ENCODE results near the gene HOXB2. TPM values are rescaled to one million over a fixed set of nuclear protein-coding genes. Genes with fewer than 3 reads are reported as not detected.

HOXB2 gene
- polyA plus RNA-seq, 1 donor from 2014 or later: not detected

DNA sequence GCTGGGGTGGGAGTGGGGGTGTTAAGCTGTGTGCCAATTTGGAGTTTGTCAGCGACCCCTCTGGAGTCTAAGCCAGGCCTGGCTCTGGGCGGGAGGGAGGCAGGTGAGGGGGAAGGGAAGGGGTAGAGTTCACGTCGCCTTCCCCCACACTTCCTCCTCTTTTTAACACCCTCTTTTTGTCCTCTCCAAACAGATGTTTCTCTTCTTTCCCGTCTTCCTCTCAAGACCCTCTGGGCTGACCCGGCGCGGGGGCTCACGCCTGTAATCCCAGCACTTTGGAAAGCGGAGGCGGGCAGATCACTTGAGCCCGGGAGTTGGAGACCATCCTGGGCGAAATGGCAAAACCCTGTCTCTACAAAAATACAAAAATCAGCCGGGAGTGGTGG, 17.4 kb downstream of the HOXB2 start:
- Histone ChIP-seq H3K27me3 (ENCODE audit: insufficient read depth, low read depth, low read length) (peaks cover 100% of the 10 kb centered on the region), H3K9me3 (ENCODE audit: low read length) (no peaks in the 10 kb centered on the region), H3K4me2 (ENCODE audit: low read length) (no peak overlapping the region), H3K36me3 (ENCODE audit: insufficient read depth, low read length) (no peaks in the 10 kb centered on the region), H3F3A (ENCODE audit: insufficient read depth, low read length, poor library complexity, severe bottlenecking) (no peaks in the 10 kb centered on the region), H3K27ac (ENCODE audit: low read length) (no peak overlapping the region), H3K9me2 (ENCODE audit: insufficient read depth, low read length) (no peaks in the 10 kb centered on the region), H2AFZ (ENCODE audit: low read depth, low read length) (no peak overlapping the region), H3K4me3 (ENCODE audit: low read length) (no peak overlapping the region), H4K20me1 (ENCODE audit: insufficient read depth) (no peaks in the 10 kb centered on the region), H3K79me2 (replicated peaks; ENCODE audit: insufficient read depth, low read length) (no peaks in the 10 kb centered on the region), H3K9ac (ENCODE audit: low read length) (no peak overlapping the region)
- TF ChIP-seq SMC3 (conservative IDR thresholded peaks at IDR 0.05; ENCODE audit: poor library complexity) (no peak), EZH2 (IDR thresholded peaks at IDR 0.05; ENCODE audit: borderline replicate concordance, insufficient read depth, low read length, poor library complexity, severe bottlenecking) (no peak), POLR2AphosphoS5 (IDR thresholded peaks at IDR 0.05) (no peak), EP300 (conservative IDR thresholded peaks at IDR 0.05; ENCODE audit: poor library complexity, severe bottlenecking) (no peak), MXI1 (conservative IDR thresholded peaks at IDR 0.05; ENCODE audit: poor library complexity, severe bottlenecking) (no peak), TAF1 (IDR thresholded peaks at IDR 0.05; ENCODE audit: low read depth) (no peak), RAD21 (conservative IDR thresholded peaks at IDR 0.05) (no peak)
- TF ChIP-seq, protein P1, sequence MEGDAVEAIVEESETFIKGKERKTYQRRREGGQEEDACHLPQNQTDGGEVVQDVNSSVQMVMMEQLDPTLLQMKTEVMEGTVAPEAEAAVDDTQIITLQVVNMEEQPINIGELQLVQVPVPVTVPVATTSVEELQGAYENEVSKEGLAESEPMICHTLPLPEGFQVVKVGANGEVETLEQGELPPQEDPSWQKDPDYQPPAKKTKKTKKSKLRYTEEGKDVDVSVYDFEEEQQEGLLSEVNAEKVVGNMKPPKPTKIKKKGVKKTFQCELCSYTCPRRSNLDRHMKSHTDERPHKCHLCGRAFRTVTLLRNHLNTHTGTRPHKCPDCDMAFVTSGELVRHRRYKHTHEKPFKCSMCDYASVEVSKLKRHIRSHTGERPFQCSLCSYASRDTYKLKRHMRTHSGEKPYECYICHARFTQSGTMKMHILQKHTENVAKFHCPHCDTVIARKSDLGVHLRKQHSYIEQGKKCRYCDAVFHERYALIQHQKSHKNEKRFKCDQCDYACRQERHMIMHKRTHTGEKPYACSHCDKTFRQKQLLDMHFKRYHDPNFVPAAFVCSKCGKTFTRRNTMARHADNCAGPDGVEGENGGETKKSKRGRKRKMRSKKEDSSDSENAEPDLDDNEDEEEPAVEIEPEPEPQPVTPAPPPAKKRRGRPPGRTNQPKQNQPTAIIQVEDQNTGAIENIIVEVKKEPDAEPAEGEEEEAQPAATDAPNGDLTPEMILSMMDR (IDR thresholded peaks at IDR 0.05; ENCODE audit: poor library complexity, severe bottlenecking): no peak
- TF ChIP-seq, protein P2, sequence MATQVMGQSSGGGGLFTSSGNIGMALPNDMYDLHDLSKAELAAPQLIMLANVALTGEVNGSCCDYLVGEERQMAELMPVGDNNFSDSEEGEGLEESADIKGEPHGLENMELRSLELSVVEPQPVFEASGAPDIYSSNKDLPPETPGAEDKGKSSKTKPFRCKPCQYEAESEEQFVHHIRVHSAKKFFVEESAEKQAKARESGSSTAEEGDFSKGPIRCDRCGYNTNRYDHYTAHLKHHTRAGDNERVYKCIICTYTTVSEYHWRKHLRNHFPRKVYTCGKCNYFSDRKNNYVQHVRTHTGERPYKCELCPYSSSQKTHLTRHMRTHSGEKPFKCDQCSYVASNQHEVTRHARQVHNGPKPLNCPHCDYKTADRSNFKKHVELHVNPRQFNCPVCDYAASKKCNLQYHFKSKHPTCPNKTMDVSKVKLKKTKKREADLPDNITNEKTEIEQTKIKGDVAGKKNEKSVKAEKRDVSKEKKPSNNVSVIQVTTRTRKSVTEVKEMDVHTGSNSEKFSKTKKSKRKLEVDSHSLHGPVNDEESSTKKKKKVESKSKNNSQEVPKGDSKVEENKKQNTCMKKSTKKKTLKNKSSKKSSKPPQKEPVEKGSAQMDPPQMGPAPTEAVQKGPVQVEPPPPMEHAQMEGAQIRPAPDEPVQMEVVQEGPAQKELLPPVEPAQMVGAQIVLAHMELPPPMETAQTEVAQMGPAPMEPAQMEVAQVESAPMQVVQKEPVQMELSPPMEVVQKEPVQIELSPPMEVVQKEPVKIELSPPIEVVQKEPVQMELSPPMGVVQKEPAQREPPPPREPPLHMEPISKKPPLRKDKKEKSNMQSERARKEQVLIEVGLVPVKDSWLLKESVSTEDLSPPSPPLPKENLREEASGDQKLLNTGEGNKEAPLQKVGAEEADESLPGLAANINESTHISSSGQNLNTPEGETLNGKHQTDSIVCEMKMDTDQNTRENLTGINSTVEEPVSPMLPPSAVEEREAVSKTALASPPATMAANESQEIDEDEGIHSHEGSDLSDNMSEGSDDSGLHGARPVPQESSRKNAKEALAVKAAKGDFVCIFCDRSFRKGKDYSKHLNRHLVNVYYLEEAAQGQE (IDR thresholded peaks at IDR 0.05; ENCODE audit: borderline replicate concordance): no peak

DNA sequence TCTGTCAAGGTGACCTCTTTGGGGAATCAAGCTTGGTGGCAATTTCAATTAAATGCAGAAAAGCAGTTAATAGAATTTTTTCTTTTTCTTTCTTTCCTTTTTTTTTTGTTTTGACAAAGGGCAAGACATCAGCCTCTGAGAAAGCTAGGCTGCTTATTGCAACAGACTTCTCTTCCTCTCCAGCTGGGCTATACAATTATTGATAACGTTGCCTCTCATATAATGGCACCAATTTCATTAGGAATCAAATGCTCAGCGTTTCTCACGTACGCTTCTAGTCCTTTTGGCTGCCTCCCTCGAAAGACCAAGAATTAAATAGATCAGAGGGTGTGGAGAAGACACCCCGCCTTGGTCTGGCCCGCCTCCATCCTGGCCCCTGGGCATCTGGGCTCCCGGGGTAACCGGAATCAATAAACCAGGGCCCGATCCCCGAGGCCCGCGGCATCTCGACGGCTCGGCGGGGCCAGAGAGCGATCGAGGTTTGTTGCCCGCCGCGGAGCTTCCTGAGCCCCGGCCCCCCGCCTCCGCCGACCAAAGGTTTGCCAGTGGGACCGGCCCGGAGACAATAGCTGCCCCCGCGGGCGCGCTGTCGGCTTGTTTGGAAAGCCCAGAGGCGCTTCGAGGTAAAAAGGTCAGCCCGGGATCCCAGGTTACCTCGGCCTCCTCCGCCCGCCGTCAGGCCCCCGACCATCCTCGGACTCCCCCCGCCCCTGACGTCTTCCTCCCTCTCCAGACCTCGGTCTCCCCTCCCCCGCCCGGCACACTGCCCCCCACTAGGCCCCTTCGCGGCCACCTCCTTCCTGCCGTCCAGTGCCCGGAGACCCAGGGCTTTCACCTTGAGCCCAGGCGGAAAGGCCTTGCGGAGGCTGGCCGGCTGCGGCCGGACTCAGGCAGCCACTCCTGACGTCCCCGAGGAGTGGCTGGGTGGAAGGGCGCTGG, 18.0 kb downstream of the HOXB2 start:
- no peak overlapping the region for H3K4me3 ChIP-seq (ENCODE audit: low read length)
- no peaks in the 10 kb centered on the region for H3K36me3 ChIP-seq (ENCODE audit: insufficient read depth, low read length)
- H4K20me1 ChIP-seq (ENCODE audit: insufficient read depth): no peaks in the 10 kb centered on the region
- no peak overlapping the region for H2AFZ ChIP-seq (ENCODE audit: low read depth, low read length)
- H3K27ac ChIP-seq (ENCODE audit: low read length): no peak overlapping the region
- TF ChIP-seq TAF1 (IDR thresholded peaks at IDR 0.05; ENCODE audit: low read depth) (no peak), EZH2 (IDR thresholded peaks at IDR 0.05; ENCODE audit: borderline replicate concordance, insufficient read depth, low read length, poor library complexity, severe bottlenecking) (peak; percentile 24)
- H3K79me2 ChIP-seq (replicated peaks; ENCODE audit: insufficient read depth, low read length): no peaks in the 10 kb centered on the region
- H3K9ac ChIP-seq (ENCODE audit: low read length): no peak overlapping the region
- H3K9me3 ChIP-seq (ENCODE audit: low read length): no peaks in the 10 kb centered on the region
- H3F3A ChIP-seq (ENCODE audit: insufficient read depth, low read length, poor library complexity, severe bottlenecking): no peaks in the 10 kb centered on the region
- no peak overlapping the region for H3K4me2 ChIP-seq (ENCODE audit: low read length)
- H3K27me3 ChIP-seq (ENCODE audit: insufficient read depth, low read depth, low read length): peaks cover 100% of the 10 kb centered on the region
- no peaks in the 10 kb centered on the region for H3K9me2 ChIP-seq (ENCODE audit: insufficient read depth, low read length)
